Ecto neural progenitor cell (in vitro differentiated cells): ENCODE results near the gene DDX1.

Source experiments
- DNase-seq: peaks from one replicate; pipeline ENCODE4 v3.0.0-alpha.2; 2018; ENCODE audit warnings: low spot score

DDX1 gene

GRCh38 chr2:15664273-15665066 is 72.8 kb downstream of the DDX1 start:
- no peak for DNase-seq

- no peak for DNase-seq
Observed at GRCh38 chr2:15665067-15665942, 73.6 kb downstream of the DDX1 start.

GRCh38 chr2:15665943-15666460 is 74.3 kb downstream of the DDX1 start:
- no peak for DNase-seq

GRCh38 chr2:15666861-15667808 is 75.5 kb downstream of the DDX1 start:
- no peak for DNase-seq

- no peak for DNase-seq
Observed at GRCh38 chr2:15667809-15668556, 76.3 kb downstream of the DDX1 start.

GRCh38 chr2:15668611-15669305 is 77.1 kb downstream of the DDX1 start:
- DNase-seq: no peak

GRCh38 chr2:15669375-15669910 is 77.8 kb downstream of the DDX1 start:
- DNase-seq: no peak

GRCh38 chr2:15670469-15670868 is 78.8 kb downstream of the DDX1 start:
- no peak for DNase-seq

GRCh38 chr2:15670981-15671380 is 79.3 kb downstream of the DDX1 start:
- DNase-seq: no peak

- DNase-seq: no peak
Observed at GRCh38 chr2:15671409-15671808, 79.7 kb downstream of the DDX1 start.

GRCh38 chr2:15671842-15672815 is 80.5 kb downstream of the DDX1 start:
- no peak for DNase-seq

- no peak for DNase-seq
Observed at GRCh38 chr2:15672961-15673918, 81.6 kb downstream of the DDX1 start.

GRCh38 chr2:15673919-15674636 is 82.4 kb downstream of the DDX1 start:
- no peak for DNase-seq

- DNase-seq: no peak
Observed at GRCh38 chr2:15674637-15675455, 83.2 kb downstream of the DDX1 start.

GRCh38 chr2:15675456-15676195 is 84.0 kb downstream of the DDX1 start:
- no peak for DNase-seq
